Right hindlimb (tissue), 1 donor: ENCODE results near the gene GIPC3.
"Not testable (repeated sequence)": the region's sequence is repeated elsewhere in the genome, so short reads cannot be mapped to it uniquely, and the experiment has no call there.

Experiments
- DNase-seq: peaks from one replicate; pipeline ENCODE4 v3.0.0-alpha.2; 2018

The GIPC3 gene

GRCh38 chr19:3578390-3578789 lies 6.9 kb upstream of the GIPC3 start:
- no peak for DNase-seq

GRCh38 chr19:3580156-3580934 lies 4.9 kb upstream of the GIPC3 start:
- DNase-seq, result no peak

GRCh38 chr19:3581792-3582191 lies 3.5 kb upstream of the GIPC3 start:
- DNase-seq, result not testable (repeated sequence)

- DNase-seq, result not testable (repeated sequence)
Measured at GRCh38 chr19:3584036-3584802, 1.1 kb upstream of the GIPC3 start.

- DNase-seq, result no peak
Measured at GRCh38 chr19:3586127-3586626, 899 bp downstream of the GIPC3 start.

GRCh38 chr19:3586707-3587346 lies 1.5 kb downstream of the GIPC3 start:
- DNase-seq, result no peak

- DNase-seq, result no peak
Measured at GRCh38 chr19:3589439-3589838, 4.2 kb downstream of the GIPC3 start.

GRCh38 chr19:3589949-3590348 lies 4.7 kb downstream of the GIPC3 start:
- DNase-seq, result no peak

GRCh38 chr19:3590991-3591659 lies 5.8 kb downstream of the GIPC3 start:
- DNase-seq, result no peak

- no peak for DNase-seq
Measured at GRCh38 chr19:3591876-3592613, 6.8 kb downstream of the GIPC3 start.

- no peak for DNase-seq
Measured at GRCh38 chr19:3593156-3593555, 7.9 kb downstream of the GIPC3 start.

GRCh38 chr19:3595521-3596061 lies 10.3 kb downstream of the GIPC3 start:
- no peak for DNase-seq

- no peak for DNase-seq
Measured at GRCh38 chr19:3599776-3600187, 14.5 kb downstream of the GIPC3 start.

- DNase-seq, result no peak
Measured at GRCh38 chr19:3601021-3601420, 15.7 kb downstream of the GIPC3 start.

GRCh38 chr19:3603121-3603811 lies 18.0 kb downstream of the GIPC3 start:
- no peak for DNase-seq

- DNase-seq, result no peak
Measured at GRCh38 chr19:3604227-3604986, 19.1 kb downstream of the GIPC3 start.

GRCh38 chr19:3604987-3605343 lies 19.7 kb downstream of the GIPC3 start:
- DNase-seq, result no peak

GRCh38 chr19:3605361-3605760 lies 20.1 kb downstream of the GIPC3 start:
- DNase-seq, result no peak

- DNase-seq, result no peak
Measured at GRCh38 chr19:3605770-3606169, 20.5 kb downstream of the GIPC3 start.

- no peak for DNase-seq
Measured at GRCh38 chr19:3606174-3606689, 21.0 kb downstream of the GIPC3 start.
